NCI-H69 (cell line): Measurements from ENCODE around the gene PTH1R.

Experiments used
- DNase-seq: peaks from one replicate; lab custom pipeline; 2025; lab: John Stamatoyannopoulos, UW

The PTH1R gene

GRCh38 chr3:46883054-46883829 is 5.7 kb downstream of the PTH1R start:
- peak; percentile 55 for DNase-seq

DNA sequence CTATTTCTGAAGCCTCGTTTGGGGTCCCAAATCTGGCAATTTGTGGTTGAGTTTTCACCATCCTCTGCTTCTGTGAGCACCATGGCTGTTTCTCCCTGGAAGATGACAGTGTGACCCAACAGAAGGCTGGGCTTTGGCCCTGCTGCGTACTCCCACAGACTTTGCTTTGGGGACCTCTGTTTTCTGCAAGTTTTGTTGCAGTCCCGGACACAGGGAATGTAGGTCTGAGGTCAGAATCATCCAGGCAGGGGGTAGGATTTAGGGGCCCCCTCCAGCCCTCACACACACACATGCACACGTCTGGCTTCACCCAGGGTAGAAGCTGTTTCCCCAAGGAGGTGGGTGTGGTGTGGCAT is 6.3 kb downstream of the PTH1R start:
- DNase-seq, result no peak

GRCh38 chr3:46884427-46884826 is 6.9 kb downstream of the PTH1R start:
- DNase-seq, result no peak

DNA sequence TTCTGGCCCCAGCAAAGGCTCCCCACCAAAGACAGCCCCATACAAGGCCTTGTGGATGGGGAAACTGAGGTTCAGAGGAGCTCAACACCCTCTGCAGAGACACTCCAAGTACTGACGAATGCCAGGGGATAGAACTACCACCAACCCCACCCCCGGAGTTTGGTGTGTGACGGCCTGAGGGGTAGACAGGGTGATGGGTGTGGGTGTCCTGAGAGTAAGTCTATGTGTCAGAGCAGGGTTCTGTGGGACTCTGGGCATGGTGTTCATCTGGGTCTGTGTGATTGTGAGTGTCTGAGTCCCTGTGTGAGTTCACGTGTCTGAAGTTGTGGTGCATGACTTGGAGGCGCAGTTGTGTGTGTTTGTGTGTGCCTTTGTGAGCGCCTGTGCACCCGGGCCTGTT is 7.4 kb downstream of the PTH1R start:
- DNase-seq, result no peak

GRCh38 chr3:46885612-46886011 is 8.1 kb downstream of the PTH1R start:
- no peak for DNase-seq

- no peak for DNase-seq
Measured at GRCh38 chr3:46887980-46888494, 10.5 kb downstream of the PTH1R start.

GRCh38 chr3:46888705-46889104 is 11.2 kb downstream of the PTH1R start:
- DNase-seq, result no peak

- peak; percentile 36 for DNase-seq
Measured at GRCh38 chr3:46889381-46890110, 12.0 kb downstream of the PTH1R start.

DNA sequence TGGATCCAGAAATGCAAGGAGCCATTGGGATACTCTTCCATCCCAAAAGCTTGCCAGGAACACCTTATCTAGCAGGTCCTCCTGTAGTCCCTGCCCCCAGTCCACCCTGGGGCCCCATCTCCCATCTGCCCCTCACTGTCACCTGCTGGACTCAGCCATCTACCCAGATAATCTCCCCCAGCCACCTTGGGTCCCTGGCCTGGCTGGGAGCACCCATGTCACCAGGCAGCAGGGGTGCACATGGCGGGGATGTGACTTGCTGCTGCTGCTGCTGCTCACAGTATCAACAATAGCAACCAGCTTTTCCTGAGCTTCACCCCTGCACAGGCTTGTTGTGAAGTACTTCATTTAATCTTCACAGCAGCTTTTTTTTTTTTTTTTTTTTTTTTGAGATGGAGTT is 12.6 kb downstream of the PTH1R start:
- no peak for DNase-seq

- no peak for DNase-seq
Measured at GRCh38 chr3:46891132-46891531, 13.6 kb downstream of the PTH1R start.

DNA sequence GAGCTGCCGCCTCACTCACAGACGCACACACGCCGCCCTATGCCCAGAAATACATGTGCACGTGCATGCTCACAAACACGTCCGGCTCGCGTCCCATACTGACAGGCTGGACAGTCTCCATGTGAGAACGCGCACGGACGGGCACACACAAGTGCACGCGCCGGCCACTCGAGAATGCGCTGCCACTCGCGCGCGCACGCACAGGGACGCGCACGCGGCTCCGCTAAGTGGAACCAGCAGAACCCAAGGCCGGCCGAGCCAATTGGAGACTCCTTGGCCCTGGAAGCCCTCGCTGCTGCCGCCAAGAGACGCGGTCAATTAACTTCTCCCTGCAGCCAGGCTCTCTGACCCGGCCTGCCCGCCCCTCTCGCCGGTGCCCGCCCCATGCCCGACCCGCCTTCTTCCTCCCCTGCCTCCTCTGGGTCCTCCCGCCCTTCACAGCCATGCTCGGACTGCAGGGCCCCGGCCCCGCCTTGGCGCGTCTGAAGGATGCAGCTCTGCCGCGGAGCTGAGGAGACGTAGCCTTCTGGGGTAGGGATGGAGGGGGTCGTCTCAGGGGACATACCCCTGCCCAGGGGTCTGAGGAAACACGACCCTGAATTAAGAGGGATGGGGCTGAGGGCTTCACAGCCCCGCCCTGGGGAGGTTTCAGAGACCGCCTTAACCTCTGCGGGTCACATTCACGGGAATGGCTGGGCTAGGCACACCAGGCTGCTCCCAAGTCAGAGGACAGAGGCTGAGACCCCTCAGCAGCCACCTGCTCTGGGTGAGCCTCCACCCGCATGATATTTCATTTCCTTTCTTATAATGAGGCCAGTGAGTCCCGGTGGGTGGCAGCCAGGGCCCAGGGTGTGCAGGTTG is 15.0 kb downstream of the PTH1R start:
- peak; percentile 83 for DNase-seq

- no peak for DNase-seq
Measured at GRCh38 chr3:46893146-46893748, 15.7 kb downstream of the PTH1R start.

GRCh38 chr3:46893763-46894162 is 16.2 kb downstream of the PTH1R start:
- DNase-seq, result no peak

GRCh38 chr3:46894256-46894655 is 16.7 kb downstream of the PTH1R start:
- DNase-seq, result no peak

DNA sequence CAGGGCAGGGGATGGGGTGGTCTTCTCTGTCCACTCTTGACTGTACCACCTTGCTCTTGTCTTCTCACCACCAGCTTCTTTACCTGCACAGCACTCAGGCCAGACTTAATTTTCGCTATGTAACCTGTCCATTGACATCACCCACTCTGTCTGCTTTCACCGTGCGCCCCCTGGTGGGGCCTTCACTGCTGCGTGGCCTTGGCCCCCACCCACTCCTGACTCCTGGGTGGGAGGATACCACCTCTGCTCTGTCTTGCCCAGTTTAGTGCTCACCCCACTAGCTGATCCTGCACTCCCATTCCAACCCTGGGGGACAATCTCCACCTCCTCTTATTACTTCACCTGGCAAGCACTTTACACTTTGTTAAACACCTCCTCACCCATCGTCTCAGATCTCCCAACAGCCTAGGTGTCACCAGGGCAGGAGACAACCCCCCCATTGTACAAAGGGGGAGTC is 17.7 kb downstream of the PTH1R start:
- peak; percentile 64 for DNase-seq

GRCh38 chr3:46895761-46896160 is 18.2 kb downstream of the PTH1R start:
- no peak for DNase-seq

DNA sequence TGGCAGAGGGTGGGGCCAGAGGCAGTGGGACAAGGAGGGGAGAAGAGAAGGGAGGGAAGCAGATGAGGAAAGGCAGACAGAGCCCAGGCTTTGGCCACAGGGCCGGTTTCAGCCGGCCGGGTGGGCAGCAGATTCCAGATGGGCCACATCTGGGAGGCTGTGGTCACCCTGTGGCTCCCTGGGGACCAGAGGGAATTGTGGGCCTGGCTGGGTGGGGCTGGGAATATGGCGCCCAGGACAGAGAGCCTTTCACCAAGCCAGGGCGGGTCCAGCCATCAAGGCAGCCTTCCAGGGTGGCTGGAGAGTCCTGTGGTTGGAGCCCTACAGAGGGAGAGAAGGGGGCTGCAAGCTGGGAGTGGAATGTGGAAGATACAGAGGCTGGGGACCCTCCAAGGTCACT is 18.9 kb downstream of the PTH1R start:
- DNase-seq, result no peak

- no peak for DNase-seq
Measured at GRCh38 chr3:46897031-46897430, 19.5 kb downstream of the PTH1R start.

- no peak for DNase-seq
Measured at GRCh38 chr3:46897829-46898320, 20.4 kb downstream of the PTH1R start.

DNA sequence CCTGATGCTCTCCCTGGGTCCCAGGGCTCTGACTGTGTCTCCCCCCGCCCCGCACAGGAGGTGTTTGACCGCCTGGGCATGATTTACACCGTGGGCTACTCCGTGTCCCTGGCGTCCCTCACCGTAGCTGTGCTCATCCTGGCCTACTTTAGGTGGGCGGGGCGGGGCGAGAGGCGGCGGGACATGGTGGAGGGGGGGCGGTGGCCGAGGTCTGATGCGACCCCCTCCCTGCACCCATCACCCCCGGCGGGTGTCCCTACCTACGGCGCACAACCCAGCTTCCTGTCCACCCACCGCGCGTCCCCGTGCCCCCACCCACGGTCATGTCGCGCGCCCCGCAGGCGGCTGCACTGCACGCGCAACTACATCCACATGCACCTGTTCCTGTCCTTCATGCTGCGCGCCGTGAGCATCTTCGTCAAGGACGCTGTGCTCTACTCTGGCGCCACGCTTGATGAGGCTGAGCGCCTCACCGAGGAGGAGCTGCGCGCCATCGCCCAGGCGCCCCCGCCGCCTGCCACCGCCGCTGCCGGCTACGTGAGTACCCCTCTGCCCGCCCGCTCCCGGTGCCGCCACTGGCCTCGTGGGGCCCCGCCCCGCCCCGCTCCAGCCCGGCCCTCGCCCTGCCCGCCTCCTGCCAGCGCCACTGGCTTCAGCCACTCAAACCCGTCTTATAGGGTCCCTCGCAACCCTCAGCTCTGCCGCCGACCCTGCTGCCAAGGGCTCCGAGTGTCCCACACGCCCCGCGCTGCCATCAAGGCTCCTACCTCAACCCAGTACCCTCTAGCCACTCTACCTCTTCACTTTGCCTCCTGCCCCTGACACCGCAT is 21.0 kb downstream of the PTH1R start:
- peak; percentile 32 for DNase-seq
